Stimulated activated naive CD8-positive, alpha-beta T cell treated with anti-CD3 and anti-CD28 coated beads, Interleukin-15, amount 100 ng/mL, for 72 hours (primary cell): ENCODE measurements around the gene PTPN23.
"Not testable (repeated sequence)": the region's sequence is repeated elsewhere in the genome, so short reads cannot be mapped to it uniquely, and the experiment has no call there.

Experiments used
- ATAC-seq: fragments of 150-1000 bp; cut with Tn5 transposase; 2 replicates; pipeline ENCODE4 v1.10.0; 2021; ENCODE audit warnings: mild to moderate bottlenecking, moderate library complexity
- DNase-seq, 2 donors: peaks; one replicate each; pipeline ENCODE4 v3.0.0; 2021 to 2022
- H3K27ac Mint-ChIP-seq, 2 donors: one replicate each; pipeline ENCODE4 v1.8.0; 2022; ENCODE audit warnings: mild to moderate bottlenecking in 2 of 2, mixed read lengths in 2 of 2, moderate library complexity in 2 of 2
- H3K27me3 Mint-ChIP-seq: one replicate; pipeline ENCODE4 v1.8.0; 2022; ENCODE audit warnings: mixed read lengths
- H3K4me1 Mint-ChIP-seq: one replicate; pipeline ENCODE4 v1.8.0; 2022; ENCODE audit warnings: mild to moderate bottlenecking, mixed read lengths
- H3K4me3 Mint-ChIP-seq, 2 donors: one replicate each; pipeline ENCODE4 v1.8.0; 2022; ENCODE audit warnings: mild to moderate bottlenecking in 2 of 2, mixed read lengths in 2 of 2, moderate library complexity in 1 of 2
- H3K9me3 Mint-ChIP-seq, 2 donors: one replicate each; pipeline ENCODE4 v1.8.0; 2022; ENCODE audit warnings: mixed read lengths in 2 of 2

The PTPN23 gene

DNA sequence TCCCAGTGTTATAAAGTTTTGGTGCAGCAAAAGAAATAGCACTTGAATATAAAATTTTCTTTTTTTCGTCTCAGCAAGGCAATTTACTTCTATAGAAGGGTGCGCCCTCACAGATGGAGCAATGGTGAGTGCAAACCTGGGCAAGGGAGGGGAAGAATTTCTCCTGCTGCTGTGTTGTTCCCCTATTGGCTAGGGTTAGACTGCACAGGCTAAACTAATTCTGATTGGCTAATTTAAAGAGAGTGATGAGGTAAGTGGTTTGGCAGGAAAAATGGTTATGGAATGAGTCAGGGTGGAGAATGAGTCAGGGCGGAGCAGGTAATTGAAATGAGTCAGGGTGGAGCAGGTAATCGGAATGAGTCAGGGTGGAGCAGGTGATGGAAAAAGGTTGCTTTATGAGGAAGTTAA lies 20.7 kb upstream of the PTPN23 start:
- DNase-seq: peak in 1 of 2 donors; percentile 33
- peaks cover 19% of the 10 kb centered on the region for H3K4me1 Mint-ChIP-seq
- peak overlapping the region in 1 of 2 donors; percentile 85 for H3K27ac Mint-ChIP-seq
- peaks cover 20 to 38% of the 10 kb centered on the region in 2 donors for H3K9me3 Mint-ChIP-seq
- not testable (repeated sequence) for H3K27me3 Mint-ChIP-seq, H3K4me3 Mint-ChIP-seq
- peak; percentile 37 for ATAC-seq

DNA sequence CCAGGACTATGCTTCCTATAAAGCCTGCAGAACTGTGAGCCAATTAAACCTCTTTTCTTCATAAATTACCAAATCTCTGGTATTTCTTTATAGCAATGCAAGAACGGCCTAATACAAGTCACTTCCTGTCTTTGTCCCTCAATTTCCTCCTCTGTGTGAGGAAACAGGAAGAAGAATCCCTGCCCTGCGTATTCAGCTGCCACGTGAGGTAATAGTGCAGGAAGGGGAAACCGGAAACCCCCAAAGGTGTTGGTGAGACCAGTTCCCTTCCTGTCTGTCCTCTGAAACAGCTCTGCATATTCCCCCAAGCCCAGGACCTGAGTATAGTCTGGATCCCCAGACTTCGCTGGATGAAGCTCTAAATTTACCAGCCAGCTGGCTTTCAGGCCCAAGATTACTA lies 18.1 kb upstream of the PTPN23 start:
- H3K27ac Mint-ChIP-seq: peak overlapping the region; percentile 93 to 95
- ATAC-seq (peak; percentile 53), DNase-seq (no peak)
- H3K9me3 Mint-ChIP-seq: peaks cover 20 to 35% of the 10 kb centered on the region in 2 donors
- no peaks in the 10 kb centered on the region for H3K27me3 Mint-ChIP-seq
- H3K4me1 Mint-ChIP-seq: peaks cover 19% of the 10 kb centered on the region
- peak overlapping the region; percentile 50 to 65 for H3K4me3 Mint-ChIP-seq

DNA sequence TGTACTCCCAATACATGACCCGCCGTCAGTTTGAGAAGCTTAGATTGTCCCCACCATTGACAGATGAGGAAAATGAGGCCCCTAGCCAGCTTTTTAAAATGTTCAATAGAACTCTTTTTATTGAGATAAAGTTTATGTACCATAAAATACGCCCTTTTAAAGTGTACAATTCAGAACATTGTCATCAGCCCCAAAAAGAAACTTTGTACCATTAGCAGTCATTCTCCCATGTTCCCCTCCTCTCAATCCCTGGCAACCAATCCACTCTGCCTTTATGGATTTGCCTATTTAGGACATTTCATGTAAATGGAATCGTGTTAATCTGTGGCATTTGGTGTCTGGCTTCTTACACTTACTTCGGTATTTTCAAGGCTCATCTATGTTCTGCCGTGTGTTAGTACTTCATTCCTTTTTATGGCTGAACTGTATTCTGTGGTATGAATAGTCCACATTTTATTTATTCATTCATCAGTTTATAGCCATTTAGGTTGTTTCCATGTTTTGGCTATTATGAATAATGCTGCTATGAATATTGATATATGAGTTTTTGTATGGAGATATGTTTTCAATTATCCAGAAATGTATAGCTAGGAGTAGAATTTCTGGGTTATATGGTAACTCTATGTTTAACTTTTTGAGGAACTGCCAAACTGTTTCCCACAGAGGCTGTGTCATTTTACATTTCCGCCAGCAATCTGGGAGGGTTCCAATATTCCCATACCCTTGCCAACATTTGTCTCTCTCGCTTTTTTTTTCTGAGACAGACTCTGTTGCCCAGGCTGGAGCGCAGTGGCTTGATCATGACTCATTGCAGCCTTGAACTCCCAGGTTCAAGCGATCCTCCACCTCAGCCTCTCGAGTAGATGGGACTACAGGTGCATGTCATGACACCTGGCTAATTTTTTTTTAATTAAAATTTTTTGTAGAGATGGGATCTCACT lies 15.3 kb upstream of the PTPN23 start:
- no peak overlapping the region for H3K27ac Mint-ChIP-seq
- peaks cover 7 to 13% of the 10 kb centered on the region in 2 donors for H3K9me3 Mint-ChIP-seq
- peaks cover 10% of the 10 kb centered on the region for H3K27me3 Mint-ChIP-seq
- DNase-seq (no peak), ATAC-seq (no peak)
- no peak overlapping the region for H3K4me3 Mint-ChIP-seq
- peaks cover 13% of the 10 kb centered on the region for H3K4me1 Mint-ChIP-seq

DNA sequence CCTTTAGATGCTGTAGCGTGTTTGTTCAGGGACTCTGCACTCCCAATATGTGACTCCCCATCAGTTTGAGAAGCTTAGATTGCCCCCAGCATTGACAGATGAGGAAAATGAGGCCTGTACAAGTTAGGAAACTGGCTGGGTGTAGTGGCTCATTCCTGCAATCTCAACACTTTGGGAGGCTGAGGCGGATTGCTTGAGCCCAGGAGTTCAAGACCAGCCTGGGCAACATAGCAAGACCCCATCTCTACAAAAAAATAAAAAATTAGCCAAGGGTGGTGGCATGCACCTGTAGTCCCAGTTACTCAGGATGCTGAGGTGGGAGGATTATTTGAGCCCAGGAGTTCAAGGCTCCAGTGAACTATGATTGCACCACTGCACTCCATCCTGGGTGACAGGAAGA lies 14.0 kb upstream of the PTPN23 start:
- Mint-ChIP-seq H3K27me3 (peaks cover 15% of the 10 kb centered on the region), H3K9me3 (peaks cover 7 to 11% of the 10 kb centered on the region in 2 donors), H3K4me3 (no peak overlapping the region), H3K27ac (no peak overlapping the region), H3K4me1 (peaks cover 13% of the 10 kb centered on the region)
- ATAC-seq: no peak
- DNase-seq: no peak

DNA sequence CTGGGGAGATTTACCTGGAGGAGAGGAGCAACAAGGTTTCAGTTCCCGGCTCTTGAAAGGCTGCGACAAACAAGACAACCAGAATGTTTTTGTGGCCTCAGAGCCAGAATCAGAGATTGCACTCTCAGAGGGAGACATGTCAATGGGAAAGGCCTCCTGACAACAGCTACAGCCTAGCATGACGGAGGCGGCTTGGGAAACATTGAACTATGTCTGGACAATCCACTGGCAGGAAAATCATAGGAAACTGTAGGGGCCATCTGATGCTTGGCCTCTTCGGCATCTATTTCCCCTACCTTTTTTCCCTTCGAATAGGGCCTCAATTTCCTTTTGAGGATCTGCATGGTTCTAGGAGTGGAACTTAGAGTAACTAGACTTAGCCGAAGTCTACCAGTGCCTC lies 13.2 kb upstream of the PTPN23 start:
- DNase-seq (no peak), ATAC-seq (no peak)
- Mint-ChIP-seq H3K4me3 (no peak overlapping the region), H3K27ac (no peak overlapping the region), H3K4me1 (peaks cover 6% of the 10 kb centered on the region), H3K9me3 (peaks cover 3 to 5% of the 10 kb centered on the region in 2 donors), H3K27me3 (peaks cover 23% of the 10 kb centered on the region)

DNA sequence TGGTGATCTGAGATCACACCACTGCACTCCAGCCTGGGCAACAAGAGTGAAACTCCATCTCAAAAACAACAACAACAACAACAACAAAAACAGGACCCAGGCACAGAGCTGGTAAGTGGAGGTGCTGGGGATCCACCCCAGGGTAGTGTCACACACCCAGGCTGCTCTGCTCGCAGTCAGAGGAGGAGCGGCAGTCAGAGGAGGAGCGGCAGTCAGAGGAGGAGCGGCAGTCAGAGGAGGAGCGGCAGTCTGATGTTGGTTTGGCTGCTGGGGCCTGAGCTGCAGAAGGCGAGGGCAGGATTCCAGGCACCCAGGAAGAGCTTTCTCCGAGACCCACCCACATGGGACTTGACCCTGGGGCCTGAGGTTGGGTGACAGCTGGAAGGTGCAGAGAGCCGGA lies 10.8 kb upstream of the PTPN23 start:
- not testable (repeated sequence) for H3K9me3 Mint-ChIP-seq, H3K4me1 Mint-ChIP-seq

DNA sequence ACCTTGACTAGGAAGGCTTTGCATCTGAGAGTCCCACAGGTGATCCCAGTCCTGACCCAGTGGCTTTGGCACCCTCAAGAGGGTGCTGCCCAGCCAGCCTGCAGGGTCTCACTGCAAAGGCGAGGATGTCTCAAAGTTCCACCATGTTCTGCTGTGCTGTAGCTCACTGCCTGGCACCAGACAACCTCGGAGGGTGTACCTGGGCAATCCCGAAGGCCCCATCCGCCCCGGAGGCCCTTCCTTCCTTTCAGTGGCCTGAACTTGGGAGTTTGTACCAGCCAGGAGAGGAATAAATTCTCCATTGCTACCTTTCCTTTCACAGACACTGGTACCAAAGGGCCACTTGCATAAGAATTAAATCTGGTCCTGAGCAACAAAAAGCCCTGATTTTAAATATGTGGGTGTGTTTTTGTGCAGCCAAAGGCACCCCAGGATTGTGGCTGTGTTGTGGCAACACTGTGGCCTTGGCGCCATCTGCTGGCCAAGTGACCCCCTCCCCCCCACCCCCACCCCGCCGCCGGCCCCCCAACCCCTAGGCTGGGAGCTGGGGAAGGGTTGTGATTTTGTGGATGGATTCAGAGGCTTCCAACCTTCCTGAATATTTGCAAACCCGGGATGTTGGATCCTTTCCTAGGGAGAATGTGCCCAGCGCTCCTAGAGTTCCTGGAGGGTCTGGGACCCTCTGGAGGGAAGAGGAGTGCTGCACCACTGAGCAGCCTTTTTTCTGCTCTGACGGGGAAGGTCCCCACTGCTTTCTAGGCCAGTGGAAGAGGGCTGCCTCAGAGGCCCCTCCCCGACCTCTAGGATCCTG lies 9.7 kb upstream of the PTPN23 start:
- DNase-seq (peak; percentile 16 to 34), ATAC-seq (no peak)
- Mint-ChIP-seq H3K27me3 (peaks cover 25% of the 10 kb centered on the region), H3K4me1 (no peaks in the 10 kb centered on the region), H3K27ac (no peak overlapping the region), H3K4me3 (no peak overlapping the region), H3K9me3 (no peaks in the 10 kb centered on the region)

More for the DNA sequence above, 10.8 kb upstream of the PTPN23 start:
- peaks cover 25% of the 10 kb centered on the region for H3K27me3 Mint-ChIP-seq
- not testable (repeated sequence) for DNase-seq, H3K4me3 Mint-ChIP-seq, ATAC-seq, H3K27ac Mint-ChIP-seq

DNA sequence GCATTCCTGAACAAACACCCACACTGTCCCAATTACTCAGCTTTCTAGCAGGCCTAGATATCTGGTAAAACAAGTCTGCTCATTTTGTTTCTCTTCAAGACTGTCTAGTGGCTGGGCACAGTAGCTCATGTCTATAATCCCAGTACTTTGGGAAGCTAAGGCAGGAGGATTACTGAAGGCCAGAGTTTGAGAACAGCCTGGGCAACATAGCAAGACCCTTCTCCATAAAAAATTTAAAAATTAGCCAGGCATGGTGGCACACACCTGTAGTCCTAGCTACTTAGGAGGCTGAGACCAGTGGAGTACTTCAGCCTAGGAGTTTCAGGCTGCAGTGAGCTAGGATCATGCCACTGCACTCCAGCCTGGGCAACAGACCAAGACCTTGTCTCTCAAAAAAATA lies 6.2 kb upstream of the PTPN23 start:
- H3K4me3 Mint-ChIP-seq: no peak overlapping the region

DNA sequence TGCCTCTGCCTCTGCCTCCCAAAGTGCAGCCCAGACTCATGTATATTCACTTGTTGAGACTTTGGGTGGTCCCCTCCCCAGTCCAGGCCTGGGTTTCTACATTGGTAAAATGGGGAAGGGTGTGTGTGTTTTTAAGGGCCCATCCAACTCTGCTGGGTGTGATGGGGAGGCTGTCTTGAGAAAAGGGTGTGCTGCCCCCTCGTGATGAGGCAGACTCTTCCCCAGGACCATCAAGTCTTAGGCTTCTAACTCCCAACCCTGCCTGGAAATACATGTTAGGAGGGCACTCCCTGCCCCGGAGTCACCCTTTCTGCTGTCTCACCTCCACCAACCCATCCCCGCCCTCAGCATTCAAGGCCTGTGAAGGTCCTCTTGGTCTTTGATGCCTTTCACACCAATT lies 4.4 kb upstream of the PTPN23 start:
- ATAC-seq (no peak), DNase-seq (no peak)
- H3K4me3 Mint-ChIP-seq: no peak overlapping the region
- peaks cover 15% of the 10 kb centered on the region for H3K27me3 Mint-ChIP-seq
- no peaks in the 10 kb centered on the region for H3K9me3 Mint-ChIP-seq
- H3K27ac Mint-ChIP-seq: no peak overlapping the region
- peaks cover 24% of the 10 kb centered on the region for H3K4me1 Mint-ChIP-seq

More for the DNA sequence above, 6.2 kb upstream of the PTPN23 start:
- ATAC-seq: no peak
- Mint-ChIP-seq H3K27ac (no peak overlapping the region), H3K4me1 (peaks cover 14% of the 10 kb centered on the region), H3K27me3 (peaks cover 23% of the 10 kb centered on the region), H3K9me3 (no peaks in the 10 kb centered on the region)
- DNase-seq: no peak

DNA sequence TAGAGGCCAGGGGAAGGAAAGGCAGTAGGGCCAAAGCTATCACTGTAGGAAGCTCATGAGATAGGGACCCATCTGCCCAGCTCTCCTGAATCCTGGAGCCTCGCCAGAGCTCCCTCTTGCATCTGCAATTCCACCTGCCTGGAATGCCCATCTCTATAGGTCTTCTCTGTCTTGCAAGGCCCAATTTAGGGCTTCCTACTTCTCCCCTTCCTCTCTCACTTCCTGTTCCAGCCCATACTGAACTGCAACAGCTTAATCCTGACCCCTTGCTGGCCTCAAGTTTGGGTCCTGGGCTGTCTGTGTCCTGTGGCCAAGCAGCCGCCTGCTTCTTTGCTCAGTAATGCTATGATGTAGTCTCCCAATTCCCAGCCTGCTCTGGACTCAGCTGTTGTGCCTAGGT lies 3.6 kb upstream of the PTPN23 start:
- no peak for ATAC-seq
- Mint-ChIP-seq H3K27ac (peak overlapping the region in 1 of 2 donors; percentile 19), H3K4me1 (peaks cover 31% of the 10 kb centered on the region), H3K4me3 (no peak overlapping the region), H3K9me3 (no peaks in the 10 kb centered on the region), H3K27me3 (peaks cover 7% of the 10 kb centered on the region)
- DNase-seq: no peak

DNA sequence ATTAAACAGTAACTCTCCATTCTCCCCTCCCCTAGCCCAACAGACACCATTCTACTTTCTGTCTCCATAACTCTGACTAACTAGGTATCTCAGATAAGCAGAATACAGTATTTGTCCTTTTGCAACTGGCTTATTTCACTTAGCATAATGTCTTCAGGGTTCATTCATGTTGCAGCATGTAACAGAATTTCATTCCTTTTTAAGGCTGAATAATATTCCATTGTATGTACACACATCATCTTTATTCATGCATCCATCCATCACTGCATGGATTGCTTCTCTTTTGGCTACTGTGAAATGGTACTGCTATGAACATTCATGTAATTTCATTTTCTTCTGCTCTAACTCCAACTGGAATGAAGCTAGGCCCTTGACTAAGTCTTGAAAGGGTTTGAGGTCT lies 2.0 kb upstream of the PTPN23 start:
- Mint-ChIP-seq H3K27me3 (no peaks in the 10 kb centered on the region), H3K4me1 (peaks cover 46% of the 10 kb centered on the region), H3K9me3 (no peaks in the 10 kb centered on the region), H3K27ac (no peak overlapping the region), H3K4me3 (peak overlapping the region in 1 of 2 donors; percentile 100)
- DNase-seq (no peak), ATAC-seq (no peak)

DNA sequence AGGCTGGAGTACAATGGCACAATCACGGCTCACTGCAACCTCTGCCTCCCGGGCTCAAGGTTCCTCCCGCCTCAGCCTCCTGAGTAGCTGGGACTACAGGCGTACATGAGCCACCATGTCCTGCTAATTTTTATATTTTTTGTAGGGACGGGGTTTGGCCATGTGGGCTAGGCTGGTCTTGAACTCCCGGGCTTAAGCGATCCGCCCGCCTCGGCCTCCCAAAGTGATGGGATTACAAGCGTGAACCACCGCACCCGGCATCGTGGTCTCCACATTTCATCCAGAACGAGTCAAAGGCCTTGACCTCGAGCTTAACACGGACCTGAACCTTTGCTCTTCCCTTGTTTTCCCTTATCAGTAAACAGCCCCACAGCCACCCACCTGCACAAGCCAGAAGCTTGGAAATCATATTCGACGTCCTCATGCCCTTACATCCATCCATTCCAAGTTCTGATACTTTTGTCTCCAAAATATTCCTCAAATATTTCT lies 1.4 kb upstream of the PTPN23 start:
- Mint-ChIP-seq H3K4me3 (peak overlapping the region; percentile 100), H3K4me1 (peaks cover 52% of the 10 kb centered on the region), H3K27me3 (no peaks in the 10 kb centered on the region), H3K9me3 (no peaks in the 10 kb centered on the region), H3K27ac (peak overlapping the region; percentile 100)
- DNase-seq (no peak), ATAC-seq (no peak)

DNA sequence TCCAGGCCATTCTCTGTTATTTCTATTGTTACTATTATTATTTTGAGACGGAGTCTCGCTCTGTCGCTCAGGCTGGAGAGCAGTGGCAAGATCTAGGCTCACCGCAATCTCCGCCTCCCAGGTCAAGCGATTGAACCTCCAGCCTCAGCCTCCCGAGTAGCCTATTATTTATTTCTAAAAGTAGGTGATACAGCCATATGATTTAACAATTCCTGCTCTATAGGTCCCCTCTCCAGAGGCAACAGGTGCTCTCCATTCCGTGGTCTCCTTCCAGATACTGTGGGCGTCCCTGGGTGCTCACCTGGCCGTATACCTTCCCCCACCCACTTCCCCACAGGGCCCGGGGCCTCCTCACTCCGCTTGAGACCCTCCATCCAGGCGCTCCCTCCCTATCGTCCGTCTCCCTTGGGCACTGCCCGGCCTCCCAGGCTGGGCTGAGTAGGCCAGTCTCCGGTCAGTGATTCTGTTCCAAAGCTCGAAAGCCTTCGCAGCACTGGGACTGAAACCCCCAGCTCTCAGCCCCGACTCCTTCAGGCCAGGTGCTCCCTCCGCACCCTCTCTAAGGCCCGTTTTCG lies 708 bp upstream of the PTPN23 start:
- H3K27me3 Mint-ChIP-seq: no peaks in the 10 kb centered on the region
- peaks cover 52% of the 10 kb centered on the region for H3K4me1 Mint-ChIP-seq
- H3K9me3 Mint-ChIP-seq: no peaks in the 10 kb centered on the region
- ATAC-seq: no peak
- no peak for DNase-seq
- H3K4me3 Mint-ChIP-seq: peak overlapping the region; percentile 100
- H3K27ac Mint-ChIP-seq: peak overlapping the region; percentile 100

DNA sequence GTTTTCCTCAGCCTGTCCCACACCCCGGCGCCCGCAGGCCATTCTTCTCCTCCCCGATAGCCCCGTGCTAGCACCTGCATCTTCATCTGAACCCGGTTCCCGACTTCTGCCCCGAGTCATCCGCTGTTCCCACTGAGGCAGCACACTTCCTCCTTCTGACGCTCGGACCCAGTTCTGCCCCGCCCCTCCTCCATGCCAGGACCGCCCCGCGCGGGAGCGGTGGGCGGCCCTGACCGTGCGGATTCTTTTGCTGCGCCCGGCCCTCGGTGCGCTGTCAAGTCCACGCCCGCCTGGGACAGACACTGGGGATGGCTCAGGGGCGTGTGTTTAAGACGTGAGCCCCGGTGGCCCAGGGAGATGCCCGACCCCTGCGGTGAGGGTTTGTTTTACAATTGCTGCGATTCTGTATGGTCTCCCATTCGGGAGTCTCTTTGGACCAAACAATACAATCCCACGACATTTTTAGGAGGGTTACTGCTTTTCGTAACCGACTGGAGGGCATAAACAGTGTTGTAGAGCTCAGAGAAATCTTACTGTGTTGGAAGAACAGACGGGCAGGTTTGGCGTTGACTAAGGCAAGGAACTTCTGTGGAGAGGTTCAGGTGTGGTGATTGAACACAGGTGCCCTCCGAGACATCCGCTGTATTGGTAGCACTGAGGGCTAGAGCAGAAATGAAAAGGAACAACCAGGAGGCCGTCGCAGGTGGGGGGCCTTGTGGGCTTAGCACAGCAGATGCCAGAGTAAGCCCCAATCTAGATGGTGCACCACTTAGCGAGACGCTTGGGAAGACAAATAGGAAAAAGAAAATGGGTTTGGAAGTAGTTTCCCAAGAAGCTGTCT lies 716 bp downstream of the PTPN23 start:
- DNase-seq (peak; percentile 78 to 82), ATAC-seq (peak; percentile 75)
- H3K9me3 Mint-ChIP-seq: no peaks in the 10 kb centered on the region
- H3K4me1 Mint-ChIP-seq: peaks cover 65% of the 10 kb centered on the region
- peak overlapping the region; percentile 100 for H3K4me3 Mint-ChIP-seq
- H3K27ac Mint-ChIP-seq: peak overlapping the region; percentile 95 to 100
- no peaks in the 10 kb centered on the region for H3K27me3 Mint-ChIP-seq

DNA sequence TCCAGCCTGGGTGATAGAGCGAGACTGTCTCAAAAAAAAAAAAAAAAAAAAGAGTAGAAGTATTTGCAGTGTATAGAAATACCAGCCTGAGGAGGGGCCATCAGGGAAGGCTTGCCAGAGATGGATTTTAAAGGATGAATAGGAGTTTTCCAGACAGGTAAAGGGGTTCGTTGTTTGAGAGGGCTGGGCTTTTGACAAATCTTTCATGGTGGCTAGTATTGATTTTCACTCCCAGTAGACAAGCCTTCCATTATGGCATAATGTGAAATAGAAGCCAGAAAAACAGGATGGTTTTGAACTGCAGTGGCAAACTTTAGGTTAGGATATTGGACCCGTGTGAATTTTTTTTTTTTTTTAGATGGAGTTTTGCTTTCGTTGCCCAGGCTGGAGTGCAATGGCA lies 3.6 kb downstream of the PTPN23 start:
- ATAC-seq (no peak), DNase-seq (no peak)
- H3K9me3 Mint-ChIP-seq: no peaks in the 10 kb centered on the region
- H3K4me1 Mint-ChIP-seq: peaks cover 65% of the 10 kb centered on the region
- H3K27me3 Mint-ChIP-seq: no peaks in the 10 kb centered on the region
- peak overlapping the region in 1 of 2 donors; percentile 76 for H3K27ac Mint-ChIP-seq
- no peak overlapping the region for H3K4me3 Mint-ChIP-seq
